Measurements from ENCODE around the gene GABBR2.

Gene GABBR2

DNA sequence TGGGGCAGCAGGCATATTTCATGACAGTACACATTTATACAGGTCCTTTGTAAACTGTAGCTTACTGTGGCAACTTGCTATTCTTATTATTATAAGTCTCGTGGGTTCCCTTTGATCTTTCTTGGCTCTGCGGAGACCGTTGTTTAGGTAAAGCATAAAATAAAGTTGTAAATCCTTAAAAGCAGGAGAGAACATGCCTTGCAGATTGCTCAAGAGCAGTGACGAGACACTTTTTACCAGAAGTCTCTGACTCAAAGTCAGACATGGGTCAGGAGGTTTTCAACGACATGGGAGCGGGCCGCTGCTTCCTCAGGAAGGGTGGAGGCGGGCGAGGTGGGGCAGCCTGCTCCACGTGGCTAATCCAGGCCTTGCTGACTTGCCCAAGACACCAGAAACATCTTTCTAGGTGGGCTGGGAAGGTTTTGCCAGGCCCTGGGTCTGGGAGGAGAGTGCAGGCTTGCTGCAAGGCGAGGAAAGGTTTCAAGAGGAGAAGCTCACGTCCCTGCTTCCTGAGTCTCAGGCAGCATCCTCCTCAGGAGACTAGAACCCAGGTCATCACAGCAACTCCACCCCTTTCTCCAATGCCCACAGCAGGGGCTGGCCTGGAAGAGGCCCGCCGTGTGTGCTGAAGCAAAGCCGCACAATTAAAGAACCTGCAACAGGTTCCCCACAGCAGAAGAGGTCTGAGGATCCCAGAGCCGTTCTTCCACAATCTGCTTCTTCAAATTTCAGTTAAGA, 459.8 kb downstream of the GABBR2 start:
- no peaks in the 10 kb centered on the region for H3K27me3 ChIP-seq (replicated peaks)
- in situ Hi-C loops (cut with HindIII; ENCODE audit: low pct_ligation_motif_present, low sequenced_read_pairs), result no loop called here
- peaks cover 20% of the 10 kb centered on the region for H3K36me3 ChIP-seq (replicated peaks)
- no peak overlapping the region for H3K4me3 ChIP-seq (ENCODE audit: low read depth, low read length)
- H3K27ac ChIP-seq, result peak overlapping the region; percentile 97
- peak; percentile 92 for DNase-seq
- TF ChIP-seq, protein P1, sequence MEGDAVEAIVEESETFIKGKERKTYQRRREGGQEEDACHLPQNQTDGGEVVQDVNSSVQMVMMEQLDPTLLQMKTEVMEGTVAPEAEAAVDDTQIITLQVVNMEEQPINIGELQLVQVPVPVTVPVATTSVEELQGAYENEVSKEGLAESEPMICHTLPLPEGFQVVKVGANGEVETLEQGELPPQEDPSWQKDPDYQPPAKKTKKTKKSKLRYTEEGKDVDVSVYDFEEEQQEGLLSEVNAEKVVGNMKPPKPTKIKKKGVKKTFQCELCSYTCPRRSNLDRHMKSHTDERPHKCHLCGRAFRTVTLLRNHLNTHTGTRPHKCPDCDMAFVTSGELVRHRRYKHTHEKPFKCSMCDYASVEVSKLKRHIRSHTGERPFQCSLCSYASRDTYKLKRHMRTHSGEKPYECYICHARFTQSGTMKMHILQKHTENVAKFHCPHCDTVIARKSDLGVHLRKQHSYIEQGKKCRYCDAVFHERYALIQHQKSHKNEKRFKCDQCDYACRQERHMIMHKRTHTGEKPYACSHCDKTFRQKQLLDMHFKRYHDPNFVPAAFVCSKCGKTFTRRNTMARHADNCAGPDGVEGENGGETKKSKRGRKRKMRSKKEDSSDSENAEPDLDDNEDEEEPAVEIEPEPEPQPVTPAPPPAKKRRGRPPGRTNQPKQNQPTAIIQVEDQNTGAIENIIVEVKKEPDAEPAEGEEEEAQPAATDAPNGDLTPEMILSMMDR (IDR thresholded peaks at IDR 0.05; ENCODE audit: low read depth, low read length, missing control alignments), result no peak

DNA sequence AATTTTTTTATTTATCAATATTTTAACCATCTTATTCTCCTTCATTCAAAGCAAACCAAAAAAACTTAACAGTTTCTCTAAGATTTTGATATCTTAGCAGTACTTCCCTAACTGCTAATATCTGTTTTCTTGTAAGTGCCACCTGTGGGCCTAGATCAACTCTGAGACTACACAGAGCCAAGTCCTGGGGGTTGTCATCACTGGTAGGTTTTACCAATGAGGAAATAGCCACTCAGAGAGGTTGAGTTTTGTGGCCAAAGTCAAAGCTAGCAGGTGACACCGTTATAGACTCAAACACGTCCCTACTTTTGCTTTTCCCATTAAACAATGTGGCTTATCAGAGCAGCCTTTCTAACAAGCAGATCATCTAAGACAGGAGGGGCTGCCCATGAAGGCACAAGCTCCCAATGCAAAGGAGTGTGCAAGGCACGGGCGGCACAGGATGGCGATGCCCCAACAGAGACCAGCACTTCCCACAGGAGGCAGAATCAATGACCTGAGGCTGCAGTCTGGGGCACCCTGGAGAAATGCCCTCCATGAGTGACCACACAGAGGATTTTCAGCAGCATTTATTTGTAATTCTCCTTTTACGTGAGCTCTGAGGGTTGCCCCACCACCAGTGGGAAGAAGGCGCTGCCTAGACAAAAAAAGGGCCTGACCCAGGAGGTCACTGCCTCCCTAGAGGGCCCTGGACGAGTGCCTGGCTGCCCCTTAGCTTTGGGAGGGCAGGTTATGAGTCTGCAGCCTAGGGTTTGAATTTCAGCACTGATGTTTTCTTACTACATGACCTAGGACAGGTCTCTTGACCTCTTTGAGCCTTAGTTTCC, 460.7 kb downstream of the GABBR2 start:
- peak overlapping the region; percentile 97 for H3K27ac ChIP-seq
- no peak overlapping the region for H3K4me3 ChIP-seq (ENCODE audit: low read depth, low read length)
- TF ChIP-seq, protein P1 (IDR thresholded peaks at IDR 0.05; ENCODE audit: low read depth, low read length, missing control alignments), result no peak
- peaks cover 20% of the 10 kb centered on the region for H3K36me3 ChIP-seq (replicated peaks)
- no peak for DNase-seq
- no peaks in the 10 kb centered on the region for H3K27me3 ChIP-seq (replicated peaks)
- in situ Hi-C loops (cut with HindIII; ENCODE audit: low pct_ligation_motif_present, low sequenced_read_pairs), result no loop called here

DNA sequence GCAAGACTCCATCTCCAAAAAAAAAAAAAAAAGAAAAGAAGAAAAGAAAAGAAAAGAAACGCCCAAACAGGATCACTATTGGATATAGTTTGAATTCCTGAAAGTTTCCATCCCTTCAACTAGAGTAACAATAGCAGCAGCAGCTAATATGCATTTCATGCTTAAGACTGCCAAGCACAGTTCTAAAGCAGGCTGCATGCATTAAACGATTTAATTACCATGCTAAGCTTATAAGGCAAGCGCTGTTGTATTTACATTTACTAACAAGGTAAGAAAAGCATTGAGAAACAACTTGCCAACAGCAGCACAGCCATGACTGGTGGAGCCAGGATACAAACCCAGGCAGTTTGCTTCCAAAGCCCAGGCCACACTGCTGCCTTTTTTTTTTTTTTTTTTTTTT, 466.3 kb downstream of the GABBR2 start:
- Histone ChIP-seq H3K4me3 (ENCODE audit: low read depth, low read length) (no peak overlapping the region), H3K27ac (no peak overlapping the region), H3K36me3 (replicated peaks) (peaks cover 10% of the 10 kb centered on the region), H3K27me3 (replicated peaks) (no peaks in the 10 kb centered on the region)
- no peak for DNase-seq
- TF ChIP-seq, protein P1 (IDR thresholded peaks at IDR 0.05; ENCODE audit: low read depth, low read length, missing control alignments), result no peak
- in situ Hi-C loops (cut with HindIII; ENCODE audit: low pct_ligation_motif_present, low sequenced_read_pairs), result no loop called here

DNA sequence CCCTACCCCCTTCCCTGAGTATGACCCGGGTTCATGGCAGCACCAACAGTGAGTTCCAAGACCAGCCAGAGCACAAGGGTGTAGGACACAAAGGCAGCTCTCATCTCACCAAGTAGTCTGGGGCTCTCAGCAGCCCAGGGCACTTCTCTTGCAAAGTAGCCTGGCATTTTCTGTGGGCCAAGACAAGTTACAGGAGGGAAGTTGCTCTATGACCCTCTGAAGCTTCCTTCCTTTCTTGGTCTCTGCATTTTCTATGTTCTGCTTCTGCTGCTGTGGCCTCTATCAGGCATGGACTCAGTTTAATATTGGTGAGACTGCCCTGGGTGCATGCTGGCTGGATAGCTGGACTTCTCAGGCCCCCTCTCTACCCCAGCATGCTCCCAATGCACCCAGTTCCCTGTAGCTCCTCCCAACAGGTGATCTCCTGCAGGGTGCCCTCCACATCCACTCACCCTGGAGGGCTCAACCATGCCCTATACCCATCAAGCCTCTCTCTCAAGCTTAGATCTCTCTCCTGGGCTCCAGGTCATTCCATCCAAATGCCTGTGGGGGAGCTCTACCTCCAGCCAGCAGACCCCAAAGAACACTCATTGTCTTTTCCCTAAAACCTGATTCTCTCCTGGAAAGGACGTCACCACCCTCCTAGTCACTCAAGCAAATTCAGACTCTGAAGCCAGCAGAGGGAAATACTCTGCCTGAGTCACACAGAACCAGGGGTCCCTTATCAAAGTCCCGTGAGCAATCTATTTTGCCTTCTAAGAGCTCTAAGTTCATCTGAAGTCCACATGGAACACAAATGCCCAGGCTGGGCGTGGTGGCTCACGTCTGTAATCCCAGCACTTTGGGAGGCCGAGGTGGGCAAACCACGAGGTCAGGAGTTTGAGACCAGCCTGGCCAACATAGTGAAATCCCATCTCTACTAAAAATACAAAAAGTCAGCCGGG, 467.1 kb downstream of the GABBR2 start:
- no peak overlapping the region for H3K4me3 ChIP-seq (ENCODE audit: low read depth, low read length)
- no peak for DNase-seq
- in situ Hi-C loops (cut with HindIII; ENCODE audit: low pct_ligation_motif_present, low sequenced_read_pairs), result no loop called here
- TF ChIP-seq, protein P1 (IDR thresholded peaks at IDR 0.05; ENCODE audit: low read depth, low read length, missing control alignments), result peak; percentile 53
- no peak overlapping the region for H3K27ac ChIP-seq
- peaks cover 10% of the 10 kb centered on the region for H3K36me3 ChIP-seq (replicated peaks)
- no peaks in the 10 kb centered on the region for H3K27me3 ChIP-seq (replicated peaks)

DNA sequence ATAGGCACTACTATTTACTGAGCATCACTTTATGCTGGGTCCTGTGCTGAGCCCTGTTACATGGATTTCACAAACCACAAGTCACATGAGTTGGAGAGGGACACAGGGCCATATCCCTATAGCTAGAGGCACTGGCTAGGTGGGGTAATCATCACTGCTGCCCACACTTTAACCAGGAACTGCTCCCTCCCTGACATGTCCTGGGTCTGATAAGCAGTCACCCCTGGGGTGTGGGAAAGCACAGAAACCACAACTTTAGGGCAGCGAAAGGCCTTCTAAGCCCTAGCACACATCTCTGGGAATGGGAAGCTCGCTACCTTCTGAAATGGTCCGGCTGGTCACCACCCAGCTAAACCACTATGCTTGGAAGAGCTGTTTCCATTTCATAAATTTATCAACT, 468.3 kb downstream of the GABBR2 start:
- TF ChIP-seq, protein P1 (IDR thresholded peaks at IDR 0.05; ENCODE audit: low read depth, low read length, missing control alignments), result no peak
- in situ Hi-C loops (cut with HindIII; ENCODE audit: low pct_ligation_motif_present, low sequenced_read_pairs), result no loop called here
- no peak for DNase-seq
- Histone ChIP-seq H3K4me3 (ENCODE audit: low read depth, low read length) (no peak overlapping the region), H3K36me3 (replicated peaks) (peaks cover 10% of the 10 kb centered on the region), H3K27me3 (replicated peaks) (no peaks in the 10 kb centered on the region), H3K27ac (no peak overlapping the region)

All from brain microvascular endothelial cell (primary cell).